Measurements from ENCODE around the gene CAMKMT. TPM values are rescaled to one million over a fixed set of nuclear protein-coding genes. Genes with fewer than 3 reads are reported as not detected.

The CAMKMT gene
- total and polyA plus RNA-seq, 2 donors (not counting 1 experiment from before 2014, with no cell fraction given) = 6.2 to 23.3 TPM

GRCh38 chr2:44777036-44777435 lies 415.3 kb downstream of the CAMKMT start:
- ChIA-PET POLR2A (no interaction called here), CTCF (interaction anchor here (2.1 kb wide), 1 partner anchor 297 kb away, joined by 7 read pairs; no protein-coding TSS in a partner anchor)
- no peak for ATAC-seq (ENCODE audit: low read depth)
- intact Hi-C loops (cut with micrococcal nuclease) = loop anchor here (5.0 kb wide), 1 partner anchor 1180 kb away; the partner anchor contains the start of gene THADA
- Mint-ChIP-seq H3K27ac (no peak overlapping the region), H3K27me3 (no peaks in the 10 kb centered on the region), H3K4me3 (no peak overlapping the region), H3K4me1 (peaks cover 36% of the 10 kb centered on the region), H3K9me3 (ENCODE audit: insufficient read depth) (no peaks in the 10 kb centered on the region)
- peak overlapping the region; percentile 55 for H3K9ac ChIP-seq (ENCODE audit: low read length)
- DNase-seq = no peak
- no peaks in the 10 kb centered on the region for H4K20me1 ChIP-seq (ENCODE audit: control insufficient read depth, insufficient read depth, low read length, poor library complexity, severe bottlenecking)
- H3K4me2 ChIP-seq (replicated peaks; ENCODE audit: low read depth, low read length, poor library complexity, severe bottlenecking) = peak overlapping the region; percentile 81
- H3K9me3 ChIP-seq (ENCODE audit: control extremely low read depth in 1 of 3, control insufficient read depth in 2 of 3, insufficient read depth in 1 of 3, low read length in 2 of 3) = peaks cover 0 to 5% (median 0%) of the 10 kb centered on the region in 3 donors
- WGBS (ENCODE audit: insufficient coverage) = 96% methylated on average over 3 of the region's 6 CpGs
- H3K27ac ChIP-seq (ENCODE audit: low read length in 2 of 2) = no peak overlapping the region
- H3K4me3 ChIP-seq (ENCODE audit: control extremely low read depth in 1 of 5, extremely low read depth in 1 of 5, insufficient read depth in 1 of 5, low read depth in 2 of 5, low read length in 4 of 5) = peak overlapping the region in 2 of 5 experiments; percentile 57 to 67
- H3K27me3 ChIP-seq (replicated peaks in 1 of 4; ENCODE audit: control extremely low read depth in 1 of 4, control insufficient read depth in 3 of 4, insufficient read depth in 4 of 4, low read length in 3 of 4) = no peaks in the 10 kb centered on the region
- H3K79me2 ChIP-seq (ENCODE audit: control insufficient read depth, insufficient read depth, low read length) = no peaks in the 10 kb centered on the region
- peaks cover 26 to 33% of the 10 kb centered on the region in 2 donors for H3K4me1 ChIP-seq (ENCODE audit: control insufficient read depth in 2 of 2, insufficient read depth in 2 of 2, low read length in 2 of 2)
- TF ChIP-seq EZH2 (IDR thresholded peaks at IDR 0.05; ENCODE audit: borderline replicate concordance, insufficient read depth, low read depth, low read length, poor library complexity, severe bottlenecking) = no peak
- TF ChIP-seq CTCF (IDR thresholded peaks at IDR 0.05) = no peak
- no peaks in the 10 kb centered on the region for H3K36me3 ChIP-seq (replicated peaks in 1 of 2; ENCODE audit: control extremely low read depth in 1 of 2, control insufficient read depth in 1 of 2, extremely low read depth in 1 of 2, insufficient read depth in 2 of 2, low read length in 1 of 2)
- peak overlapping the region; percentile 69 for H2AFZ ChIP-seq (ENCODE audit: insufficient read depth, low read depth, low read length, poor library complexity, severe bottlenecking)

GRCh38 chr2:44777537-44777936 lies 415.8 kb downstream of the CAMKMT start:
- intact Hi-C loops (cut with micrococcal nuclease) = loop anchor here (5.0 kb wide), 1 partner anchor 1180 kb away; the partner anchor contains the start of gene THADA
- H3K27ac Mint-ChIP-seq = peak overlapping the region; percentile 89
- TF ChIP-seq EZH2 (IDR thresholded peaks at IDR 0.05; ENCODE audit: borderline replicate concordance, insufficient read depth, low read depth, low read length, poor library complexity, severe bottlenecking) (no peak), CTCF (IDR thresholded peaks at IDR 0.05) (no peak)
- Histone ChIP-seq H2AFZ (ENCODE audit: insufficient read depth, low read depth, low read length, poor library complexity, severe bottlenecking) (peak overlapping the region; percentile 69), H3K36me3 (replicated peaks in 1 of 2; ENCODE audit: control extremely low read depth in 1 of 2, control insufficient read depth in 1 of 2, extremely low read depth in 1 of 2, insufficient read depth in 2 of 2, low read length in 1 of 2) (no peaks in the 10 kb centered on the region), H3K4me1 (ENCODE audit: control insufficient read depth in 2 of 2, insufficient read depth in 2 of 2, low read length in 2 of 2) (peaks cover 26 to 33% of the 10 kb centered on the region in 2 donors), H3K79me2 (ENCODE audit: control insufficient read depth, insufficient read depth, low read length) (no peaks in the 10 kb centered on the region), H3K9ac (ENCODE audit: low read length) (peak overlapping the region; percentile 55), H3K9me3 (ENCODE audit: control extremely low read depth in 1 of 3, control insufficient read depth in 2 of 3, insufficient read depth in 1 of 3, low read length in 2 of 3) (peaks cover 0 to 5% (median 0%) of the 10 kb centered on the region in 3 donors), H3K4me2 (replicated peaks; ENCODE audit: low read depth, low read length, poor library complexity, severe bottlenecking) (peak overlapping the region; percentile 81), H3K27me3 (replicated peaks in 1 of 4; ENCODE audit: control extremely low read depth in 1 of 4, control insufficient read depth in 3 of 4, insufficient read depth in 4 of 4, low read length in 3 of 4) (no peaks in the 10 kb centered on the region), H3K27ac (ENCODE audit: low read length in 2 of 2) (peak overlapping the region; percentile 5 to 24), H3K4me3 (ENCODE audit: control extremely low read depth in 1 of 5, extremely low read depth in 1 of 5, insufficient read depth in 1 of 5, low read depth in 2 of 5, low read length in 4 of 5) (peak overlapping the region; percentile 31 to 67 (median 53)), H4K20me1 (ENCODE audit: control insufficient read depth, insufficient read depth, low read length, poor library complexity, severe bottlenecking) (no peaks in the 10 kb centered on the region)
- DNase-seq (peak; percentile 76), ATAC-seq (ENCODE audit: low read depth) (peak; percentile 16)
- 8% methylated on average over 2 of the region's 11 CpGs for WGBS (ENCODE audit: insufficient coverage)
- H3K9me3 Mint-ChIP-seq (ENCODE audit: insufficient read depth) = no peaks in the 10 kb centered on the region
- ChIA-PET POLR2A (no interaction called here), CTCF (interaction anchor here (2.1 kb wide), 1 partner anchor 298 kb away, joined by 7 read pairs; no protein-coding TSS in a partner anchor)
- H3K4me1 Mint-ChIP-seq = peaks cover 36% of the 10 kb centered on the region
- H3K27me3 Mint-ChIP-seq = no peaks in the 10 kb centered on the region
- H3K4me3 Mint-ChIP-seq = peak overlapping the region; percentile 84

Data from B cell (primary cell).